Adrenal gland (tissue), 12 donors: ENCODE results near the gene HLA-DQB1. TPM values are rescaled to one million over a fixed set of nuclear protein-coding genes. Genes with fewer than 3 reads are reported as not detected.
"Not testable (repeated sequence)": the region's sequence is repeated elsewhere in the genome, so short reads cannot be mapped to it uniquely, and the experiment has no call there.

Experiments
- DNase-seq, 7 donors: peaks; one replicate each; pipeline ENCODE4 v3.0.0-alpha.2; 2019 to 2020
- H3K27ac ChIP-seq, 5 donors: fragments of 200-600 bp; sonication (generic) in 4 of 5; 1 replicate in 3 of 5; 2 replicates in 2 of 5; pipeline versions ENCODE4 v1.5.1 to v1.8.0; 2016 to 2020; ENCODE audit warnings: mild to moderate bottlenecking in 1 of 5
- H3K27me3 ChIP-seq: fragments of 200-600 bp; 2 replicates; pipeline ENCODE4 v1.8.0; 2021
- H3K36me3 ChIP-seq, 2 donors: fragments of 200-600 bp; replicated peaks in 1 of 2; 1 replicate in 1 of 2; 2 replicates in 1 of 2; pipeline versions ENCODE4 v1.5.1 to v1.8.0; 2018 to 2022
- H3K4me1 ChIP-seq, 2 donors: fragments of 200-600 bp; replicated peaks in 1 of 2; 1 replicate in 1 of 2; 2 replicates in 1 of 2; pipeline versions ENCODE4 v1.5.1 to v1.8.0; 2018 to 2021
- H3K4me3 ChIP-seq, 4 donors: fragments of 200-600 bp; sonication (generic) in 3 of 4; one replicate each; pipeline ENCODE4 v1.5.1; 2016 to 2018
- H3K9me3 ChIP-seq, 3 donors: fragments of 200-600 bp; sonication (generic) in 1 of 3; replicated peaks in 1 of 3; 1 replicate in 2 of 3; 2 replicates in 1 of 3; pipeline versions ENCODE4 v1.5.1 to v1.8.0; 2016 to 2021
- POLR2A ChIP-seq, 2 donors: fragments of 450-650 bp; IDR thresholded peaks; one replicate each; pipeline ENCODE4 v1.6.1; 2017; ENCODE audit warnings: antibody characterized with exemption in 2 of 2, mild to moderate bottlenecking in 2 of 2, moderate library complexity in 1 of 2
- WGBS, 4 donors: extraction: QIAGEN DNeasy Blood & Tissue Kit in 2 of 4; methylation state at CpG; one replicate each; pipeline versions ENCODE4 v1.1.5 to v1.1.7; 2013 to 2017; 5-methylcytosine and 5-hydroxymethylcytosine counted together
- intact Hi-C, 2 donors: fragments of 100-400 bp; cut with DNase I; formaldehyde crosslinking; loops; one replicate each; pipeline versions ENCODE4 v1.14.1 to v1.15.0; 2022 to 2023
- polyA plus RNA-seq, 3 donors: library from polyadenylated mRNA; stranded (reverse); fragments of 200-250 nt in 2 of 3; fragments of 350-450 nt in 1 of 3; fragmentation: Illumina TruSeq in 1 of 3; extraction: RNeasy Lipid Tissue Mini Kit (QIAGEN cat#74804) in 1 of 3; gene quantifications; one replicate each; pipeline ENCODE4 v1.2.3, GENCODE V29; 2013 to 2014
- total RNA-seq, 9 donors: library from RNA; depleted of rRNA in 4 of 9; stranded (reverse); fragments of >200 nt in 4 of 9; fragments of 120-200 nt in 1 of 9; fragmentation: NEBNext Ultra II Directional in 1 of 9; extraction: Animal tissue kit (Norgen Biotek cat#: 25700) in 1 of 9; gene quantifications; one replicate each; pipeline versions ENCODE4 v1.1.0 to v1.2.4, GENCODE V29; 2013 to 2023
- TF ChIP-seq, protein P1 (sequence below), 6 experiments: fragments of 450-650 bp in 4 of 6; fragments of 200-600 bp in 2 of 6; sonication (generic) in 1 of 6; IDR thresholded peaks; 1 replicate in 5 of 6; 2 replicates in 1 of 6; pipeline versions ENCODE4 v1.5.1 to v1.8.0; 2016 to 2021; ENCODE audit warnings: antibody characterized with exemption in 6 of 6, mild to moderate bottlenecking in 2 of 6, moderate library complexity in 1 of 6
- donor health status: healthy with polysubstance abuse.
- donor health status: Bipolar disorder and iron deficiency.
- donor health status: DM: yes; HTN: yes; CAD: no.
- donor health status: DM: no; HTN: no; CAD: no.
- donor health status: DM: no; HTN: no; CAD: no.
- donor health status: DM: yes; HTN: yes; CAD: no.

The HLA-DQB1 gene
- total and polyA plus RNA-seq, 12 donors: 1.4 to 208 (median 9.4) TPM

DNA sequence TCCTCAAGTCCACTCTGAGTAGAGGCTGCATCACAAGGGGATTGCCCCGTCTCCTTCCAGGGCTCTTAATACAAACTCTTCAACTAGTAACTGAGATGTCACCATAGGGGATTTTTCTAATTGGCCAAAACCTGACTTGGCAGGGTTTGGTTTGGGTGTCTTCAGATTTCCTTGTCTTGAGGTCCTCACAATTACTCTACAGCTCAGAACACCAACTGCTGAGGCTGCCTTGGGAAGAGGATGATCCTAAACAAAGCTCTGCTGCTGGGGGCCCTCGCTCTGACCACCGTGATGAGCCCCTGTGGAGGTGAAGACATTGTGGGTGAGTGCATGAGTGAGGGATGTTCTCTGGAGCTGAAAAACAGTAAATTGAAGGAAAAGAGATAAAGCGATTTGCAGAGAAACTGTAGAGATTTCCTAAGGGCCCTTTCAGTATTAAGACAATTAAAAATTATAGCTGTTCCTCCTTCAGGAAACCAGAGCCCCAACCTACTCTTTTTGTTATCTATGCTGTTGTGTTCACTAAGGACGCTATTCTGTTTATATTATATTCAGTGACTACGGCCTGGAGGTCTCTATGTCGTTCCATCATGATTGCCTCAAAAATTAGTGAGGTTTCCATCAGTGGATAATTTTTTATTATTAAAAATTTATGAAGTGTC lies 29.1 kb downstream of the HLA-DQB1 start, which contains the start of gene HLA-DQA1:
Gene HLA-DQA1, plus strand, starts transcription at position 188 of the 662 bp plus-strand sequence. Its CDS starts 53 bp downstream, at position 241.
- H3K27me3 ChIP-seq: no peaks in the 10 kb centered on the region
- no peaks in the 10 kb centered on the region for H3K36me3 ChIP-seq
- peak in 3 of 7 donors; percentile 17 to 44 (median 25) for DNase-seq
- no peaks in the 10 kb centered on the region for H3K4me1 ChIP-seq
- WGBS, 4 donors: 15 to 41% (median 32%) methylated on average over 7 of the region's 7 CpGs
- H3K9me3 ChIP-seq: no peaks in the 10 kb centered on the region
- H3K4me3 ChIP-seq: no peak within 1 kb of the TSS
- no peak within 1 kb of the TSS for H3K27ac ChIP-seq
- TF ChIP-seq, protein P1, sequence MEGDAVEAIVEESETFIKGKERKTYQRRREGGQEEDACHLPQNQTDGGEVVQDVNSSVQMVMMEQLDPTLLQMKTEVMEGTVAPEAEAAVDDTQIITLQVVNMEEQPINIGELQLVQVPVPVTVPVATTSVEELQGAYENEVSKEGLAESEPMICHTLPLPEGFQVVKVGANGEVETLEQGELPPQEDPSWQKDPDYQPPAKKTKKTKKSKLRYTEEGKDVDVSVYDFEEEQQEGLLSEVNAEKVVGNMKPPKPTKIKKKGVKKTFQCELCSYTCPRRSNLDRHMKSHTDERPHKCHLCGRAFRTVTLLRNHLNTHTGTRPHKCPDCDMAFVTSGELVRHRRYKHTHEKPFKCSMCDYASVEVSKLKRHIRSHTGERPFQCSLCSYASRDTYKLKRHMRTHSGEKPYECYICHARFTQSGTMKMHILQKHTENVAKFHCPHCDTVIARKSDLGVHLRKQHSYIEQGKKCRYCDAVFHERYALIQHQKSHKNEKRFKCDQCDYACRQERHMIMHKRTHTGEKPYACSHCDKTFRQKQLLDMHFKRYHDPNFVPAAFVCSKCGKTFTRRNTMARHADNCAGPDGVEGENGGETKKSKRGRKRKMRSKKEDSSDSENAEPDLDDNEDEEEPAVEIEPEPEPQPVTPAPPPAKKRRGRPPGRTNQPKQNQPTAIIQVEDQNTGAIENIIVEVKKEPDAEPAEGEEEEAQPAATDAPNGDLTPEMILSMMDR (IDR thresholded peaks at IDR 0.05): no peak
- peak in 1 of 2 donors; percentile 44 for TF ChIP-seq POLR2A (IDR thresholded peaks at IDR 0.05)
- intact Hi-C loops: no loop called here

DNA sequence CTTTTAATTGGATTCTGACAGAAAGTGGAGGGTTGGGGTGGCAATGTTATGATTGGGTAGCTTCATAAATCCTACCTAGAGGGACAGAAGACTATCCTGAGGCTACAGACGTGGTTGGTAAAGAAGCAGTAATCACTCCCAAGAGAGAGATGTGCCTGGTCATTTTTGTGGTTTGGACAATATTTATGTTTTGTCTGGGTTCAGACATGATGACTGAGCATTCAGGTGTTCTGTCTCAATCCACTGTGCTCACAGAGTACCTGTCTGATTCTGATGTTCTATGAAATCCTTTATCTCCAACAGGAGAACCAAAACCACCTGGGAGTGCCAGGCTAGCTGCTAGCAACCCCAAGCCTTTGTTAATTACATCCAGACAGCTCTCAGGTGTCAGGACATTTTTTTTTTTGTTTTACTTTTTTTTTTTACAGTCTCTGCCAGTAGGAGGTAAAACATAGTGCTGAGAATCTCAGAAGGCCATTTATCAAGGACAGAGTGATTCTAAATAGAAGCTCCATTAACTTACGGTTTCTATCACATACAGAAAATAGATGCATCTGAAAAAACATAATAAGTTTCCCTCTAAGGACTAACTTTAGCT lies 30.8 kb downstream of the HLA-DQB1 start:
- TF ChIP-seq, protein P1 (IDR thresholded peaks at IDR 0.05): no peak
- TF ChIP-seq POLR2A (IDR thresholded peaks at IDR 0.05): no peak
- Histone ChIP-seq H3K27ac (no peak overlapping the region), H3K27me3 (no peaks in the 10 kb centered on the region), H3K9me3 (no peaks in the 10 kb centered on the region), H3K4me3 (no peak overlapping the region), H3K4me1 (no peaks in the 10 kb centered on the region), H3K36me3 (no peaks in the 10 kb centered on the region)
- 11 to 27% (median 15%) methylated on average over 2 of the region's 2 CpGs for WGBS, 4 donors
- intact Hi-C loops: no loop called here
- no peak for DNase-seq

DNA sequence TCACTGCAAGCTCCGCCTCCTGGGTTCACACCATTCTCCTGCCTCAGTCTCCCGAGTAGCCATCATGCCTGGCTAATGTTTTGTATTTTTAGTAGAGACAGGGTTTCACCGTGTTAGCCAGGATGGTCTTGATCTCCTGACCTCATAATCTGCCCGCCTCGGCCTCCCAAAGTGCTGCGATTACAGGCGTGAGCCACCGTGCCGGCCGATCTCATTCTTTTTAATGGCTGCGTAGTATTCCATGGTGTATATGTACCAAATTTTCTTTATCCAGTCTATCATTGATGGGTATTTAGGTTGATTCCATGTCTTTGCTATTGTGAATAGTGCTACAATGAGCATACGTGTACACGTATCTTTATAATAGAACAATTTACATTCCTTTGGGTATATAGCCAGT lies 36.7 kb downstream of the HLA-DQB1 start:
- H3K27ac ChIP-seq, H3K4me1 ChIP-seq, H3K4me3 ChIP-seq, DNase-seq, intact Hi-C loops, H3K27me3 ChIP-seq, H3K36me3 ChIP-seq, H3K9me3 ChIP-seq: not testable (repeated sequence)
- WGBS, 4 donors: 63 to 100% (median 90%) methylated on average over 2 to 10 of the region's 13 CpGs

DNA sequence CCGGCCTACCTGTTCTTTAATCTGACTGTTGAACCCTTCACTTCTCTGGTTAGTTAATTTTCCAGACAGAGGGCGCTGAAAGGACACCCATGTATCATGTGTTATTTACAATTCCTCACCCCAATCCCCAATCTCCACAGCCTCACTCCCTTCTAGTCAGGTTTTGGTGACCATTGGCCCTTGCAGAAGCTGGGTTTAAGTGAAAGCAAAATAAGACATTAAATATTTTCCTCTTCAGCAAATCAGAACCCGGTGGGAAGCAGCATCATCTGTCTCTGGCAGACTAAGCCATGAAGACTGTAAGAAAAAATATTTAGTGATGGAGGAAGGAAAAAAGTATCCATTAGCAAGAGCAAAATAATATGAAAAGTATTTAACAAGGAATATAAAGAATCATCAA lies 38.6 kb downstream of the HLA-DQB1 start:
- no peaks in the 10 kb centered on the region for H3K9me3 ChIP-seq
- intact Hi-C loops: no loop called here
- peak overlapping the region in 2 of 5 donors; percentile 24 to 62 for H3K27ac ChIP-seq
- no peak for TF ChIP-seq POLR2A (IDR thresholded peaks at IDR 0.05)
- TF ChIP-seq, protein P1 (IDR thresholded peaks at IDR 0.05): no peak
- H3K4me1 ChIP-seq: no peaks in the 10 kb centered on the region
- no peaks in the 10 kb centered on the region for H3K27me3 ChIP-seq
- WGBS, 4 donors: 29 to 55% (median 30%) methylated on average over 3 of the region's 3 CpGs
- peak in 5 of 7 donors; percentile 37 to 72 (median 60) for DNase-seq
- H3K36me3 ChIP-seq: no peaks in the 10 kb centered on the region
- no peak overlapping the region for H3K4me3 ChIP-seq
